NCI-H2081 (cell line): Measurements from ENCODE around the gene KCNQ1OT1.

Experiments
- DNase-seq, 2 experiments: peaks; one replicate each; lab custom pipeline; 2025; lab: John Stamatoyannopoulos, UW

KCNQ1OT1 gene

GRCh38 chr11:2582351-2582945 lies 117.3 kb downstream of the KCNQ1OT1 start:
- DNase-seq, result no peak

DNA sequence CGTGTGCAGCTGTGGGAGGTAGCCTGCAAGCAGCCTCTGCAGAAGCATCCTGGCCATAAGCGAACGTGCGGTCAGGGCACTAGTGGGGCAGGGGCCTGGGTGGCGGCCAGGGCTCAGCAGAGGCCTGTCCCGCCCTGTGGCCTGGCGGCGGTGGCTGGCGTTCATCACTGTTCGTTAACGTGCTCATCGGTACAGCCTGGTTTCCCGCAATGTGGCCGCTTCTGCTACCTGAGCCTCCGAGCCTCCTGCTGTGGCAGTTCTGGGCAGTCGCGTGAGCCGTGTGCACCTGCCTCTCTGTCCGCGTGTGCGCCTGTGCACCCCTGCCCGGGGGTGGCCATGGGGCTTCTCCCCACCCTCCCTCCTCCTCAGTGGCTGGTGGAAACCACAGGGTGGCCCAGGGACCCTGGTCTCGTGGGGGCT lies 117.9 kb downstream of the KCNQ1OT1 start:
- DNase-seq, result no peak

DNA sequence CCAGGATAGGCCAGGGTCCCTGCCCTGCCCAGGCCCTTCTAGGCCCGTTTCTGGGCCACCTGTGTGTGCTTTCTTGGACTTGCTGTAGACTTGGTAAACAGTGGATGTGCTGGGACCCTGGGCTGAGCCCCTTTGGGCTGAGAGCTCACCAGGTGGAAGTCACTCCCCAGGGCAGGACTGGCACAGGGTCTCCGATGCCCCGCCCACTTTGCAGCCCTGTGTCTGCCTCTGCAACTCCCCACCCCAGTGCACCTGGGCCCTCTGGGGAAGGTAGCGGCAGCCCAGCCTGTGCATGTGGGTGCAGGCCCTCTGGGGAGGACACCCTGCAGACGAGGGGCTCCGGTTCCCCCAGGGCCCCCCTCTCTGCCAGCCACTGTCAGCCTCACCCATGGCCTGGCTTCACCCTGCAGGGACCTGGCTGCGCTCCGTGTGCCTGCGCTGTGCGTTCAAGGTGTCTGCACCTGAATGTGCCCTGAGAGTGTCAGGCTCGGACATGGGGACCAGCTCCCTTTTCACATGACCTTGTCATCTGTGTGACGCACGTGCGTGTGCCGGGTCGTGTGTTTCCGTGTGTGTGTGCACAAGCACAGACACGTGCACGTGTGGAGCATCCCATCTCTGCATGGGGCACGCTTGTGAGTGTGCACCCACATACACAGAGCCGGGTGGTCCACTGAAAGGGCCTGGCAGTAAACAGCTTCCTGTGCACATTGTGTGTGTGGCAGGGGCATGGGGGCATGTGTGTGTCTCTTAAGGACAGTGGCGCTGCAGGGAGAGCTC lies 118.5 kb downstream of the KCNQ1OT1 start:
- no peak for DNase-seq

DNA sequence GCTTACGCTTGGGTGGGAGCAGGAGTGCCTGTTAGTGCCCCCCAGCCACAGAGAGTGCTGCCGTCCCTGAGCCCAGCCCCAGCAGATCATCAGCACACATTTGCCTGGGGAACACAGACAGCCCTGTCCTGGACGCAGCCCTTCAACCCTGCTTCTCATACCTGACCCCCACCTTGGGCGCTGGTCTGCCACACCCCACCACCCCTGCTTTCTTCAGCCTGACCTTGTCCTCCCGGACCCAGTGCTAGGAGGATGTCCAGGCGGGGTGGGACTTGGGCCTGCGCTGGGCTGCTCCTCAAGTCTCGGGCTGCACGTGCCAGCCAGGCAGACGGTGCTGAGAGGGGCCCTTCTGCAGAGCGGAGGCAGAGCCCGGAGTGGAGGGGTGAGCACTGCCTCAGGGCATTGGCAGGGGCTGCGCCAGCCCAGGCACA lies 119.2 kb downstream of the KCNQ1OT1 start:
- DNase-seq, result no peak

- no peak for DNase-seq
Measured at GRCh38 chr11:2580061-2580421, 119.8 kb downstream of the KCNQ1OT1 start.

DNA sequence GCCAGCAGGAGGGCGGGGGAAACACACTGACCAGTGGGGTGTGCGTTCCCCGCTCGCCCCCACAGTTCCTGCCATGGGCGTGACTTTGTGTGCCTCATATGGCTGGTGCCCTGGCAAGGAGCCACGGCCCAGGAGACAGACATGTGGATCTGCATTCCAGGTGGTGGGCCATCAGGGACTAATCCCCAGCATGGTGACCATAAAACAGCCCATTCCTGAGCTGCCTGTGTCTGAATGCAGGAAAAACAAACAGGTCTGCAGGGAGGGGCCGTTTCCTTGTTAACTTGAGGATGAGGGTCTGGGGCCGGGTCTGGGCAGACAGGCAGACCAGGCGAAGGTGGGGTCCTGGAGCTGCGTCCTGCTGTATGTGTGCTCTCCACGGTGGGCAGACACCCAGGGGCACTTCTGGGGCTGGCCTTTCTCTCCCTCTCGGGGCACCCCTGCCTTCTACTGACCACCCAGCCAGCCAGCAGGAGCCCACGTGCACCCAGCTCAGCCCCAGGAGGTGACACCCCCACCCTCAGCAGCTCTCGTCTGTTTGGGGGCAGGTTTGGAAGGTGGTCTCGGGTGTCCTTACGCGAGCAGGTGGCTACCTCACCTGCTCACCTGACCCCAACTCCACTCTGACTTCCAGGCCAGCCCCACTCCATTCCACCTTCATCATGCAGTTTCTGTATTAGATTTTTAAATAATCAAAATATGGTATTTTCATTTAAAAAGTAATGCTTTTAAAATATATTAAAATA lies 120.3 kb downstream of the KCNQ1OT1 start:
- DNase-seq, result no peak

DNA sequence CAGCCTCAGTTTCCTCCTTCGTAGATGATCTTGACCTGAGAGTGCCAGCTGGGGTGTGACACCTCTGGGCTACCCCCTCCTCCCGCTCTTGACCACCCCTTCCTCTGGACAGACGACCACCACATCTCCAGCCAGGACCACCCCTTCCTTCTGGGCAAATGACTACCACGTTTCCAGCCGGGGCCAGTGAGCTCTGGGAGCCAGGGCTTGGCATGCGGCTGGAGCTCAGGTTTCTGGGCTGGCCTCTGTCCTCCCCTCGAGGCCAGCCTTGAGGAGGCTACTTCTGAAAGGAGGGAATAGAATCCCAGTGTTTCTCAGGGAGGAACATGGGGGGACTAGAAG lies 120.9 kb downstream of the KCNQ1OT1 start:
- DNase-seq, result no peak

DNA sequence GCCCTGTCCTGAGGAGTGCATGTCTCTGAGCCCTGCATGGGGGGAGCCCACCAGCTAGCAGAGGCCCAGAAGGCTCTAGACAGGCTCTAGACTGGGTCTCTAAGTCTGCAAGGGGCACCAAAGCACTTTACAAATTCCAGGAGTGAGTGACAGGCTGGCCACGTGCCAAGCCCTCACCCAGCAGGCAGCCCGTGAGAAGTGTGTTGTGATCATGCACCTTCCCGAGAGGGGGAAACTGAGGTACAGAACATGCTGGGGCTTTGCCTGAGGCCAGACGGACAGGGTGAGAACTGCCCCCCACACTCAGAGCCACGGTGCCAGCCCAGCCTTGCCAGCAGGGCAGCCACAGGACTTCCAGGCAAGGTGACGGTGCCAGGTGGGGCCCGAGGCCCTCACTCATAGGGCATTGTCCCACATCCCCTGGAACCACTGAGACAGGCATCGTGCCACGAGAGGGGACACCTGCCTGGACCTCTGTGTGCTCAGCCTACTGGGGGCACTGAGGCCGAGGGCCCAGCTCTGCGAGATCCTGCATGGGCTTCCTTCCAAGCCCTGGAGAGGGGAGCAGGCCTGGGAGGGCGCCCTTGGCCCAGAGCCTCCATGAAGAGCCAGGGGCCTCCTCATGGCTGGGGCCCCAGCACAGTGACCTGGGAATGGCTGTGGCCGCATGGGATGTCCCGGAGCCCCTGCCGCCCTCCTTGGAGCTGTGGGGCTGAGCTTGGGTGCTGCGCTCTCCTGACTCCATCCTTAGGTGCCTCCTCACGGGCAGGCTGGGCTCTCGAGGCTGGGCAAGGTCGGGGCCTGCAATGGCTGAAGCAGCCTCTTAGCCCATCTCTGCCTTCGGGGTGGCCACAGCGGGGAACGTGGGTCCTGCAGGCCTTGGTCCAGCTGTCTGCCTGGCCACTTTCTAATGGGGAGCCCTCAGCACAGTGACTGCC lies 121.5 kb downstream of the KCNQ1OT1 start:
- DNase-seq, result no peak

DNA sequence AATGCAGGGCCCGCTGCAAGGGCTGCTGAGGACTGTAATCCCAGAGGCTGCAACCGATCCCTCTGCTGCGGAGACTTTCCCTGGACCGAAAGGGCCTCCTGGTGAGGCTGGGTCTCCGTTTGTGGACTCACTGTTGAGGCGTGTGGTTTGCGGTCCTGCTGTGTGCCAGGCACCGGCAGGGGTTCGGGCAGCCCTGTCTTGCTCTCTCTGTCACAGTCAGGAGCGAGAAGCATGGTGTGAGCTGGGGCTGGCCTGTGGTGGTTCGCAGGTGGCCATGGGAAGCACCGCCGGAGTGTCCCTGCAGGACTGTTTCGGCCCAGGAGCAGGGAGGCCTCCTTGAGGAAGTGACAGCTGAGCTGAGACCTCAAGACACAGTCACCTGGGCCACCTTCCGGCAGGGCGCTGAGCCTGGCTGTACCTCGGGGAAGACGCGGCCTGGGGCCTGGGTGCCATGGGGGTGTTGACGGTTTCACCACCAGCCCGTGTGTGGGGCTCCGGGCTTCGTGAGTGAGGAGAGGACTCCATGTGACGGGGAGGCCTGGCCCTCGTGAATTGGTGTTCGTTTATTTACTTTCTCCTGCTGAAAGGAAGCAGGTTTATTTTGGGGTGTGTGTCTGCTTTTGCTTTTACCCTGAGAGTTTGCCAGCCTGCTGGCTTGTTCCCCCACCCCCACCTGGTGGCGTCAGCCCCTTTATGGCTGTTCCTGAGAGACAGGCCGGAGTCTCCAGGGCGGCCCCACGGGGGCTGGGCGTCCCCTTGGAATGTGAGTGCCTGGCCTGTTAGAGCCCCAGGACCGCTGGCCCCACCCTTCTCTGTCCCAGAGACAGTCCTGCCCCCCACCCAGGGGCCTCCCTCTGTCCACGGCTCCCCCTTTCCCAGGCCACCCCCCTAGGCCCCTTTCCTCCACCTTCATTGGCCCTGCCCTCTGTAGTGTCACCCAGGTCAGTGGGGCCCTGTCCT lies 122.5 kb downstream of the KCNQ1OT1 start:
- no peak for DNase-seq

GRCh38 chr11:2576549-2576948 lies 123.2 kb downstream of the KCNQ1OT1 start:
- no peak for DNase-seq

DNA sequence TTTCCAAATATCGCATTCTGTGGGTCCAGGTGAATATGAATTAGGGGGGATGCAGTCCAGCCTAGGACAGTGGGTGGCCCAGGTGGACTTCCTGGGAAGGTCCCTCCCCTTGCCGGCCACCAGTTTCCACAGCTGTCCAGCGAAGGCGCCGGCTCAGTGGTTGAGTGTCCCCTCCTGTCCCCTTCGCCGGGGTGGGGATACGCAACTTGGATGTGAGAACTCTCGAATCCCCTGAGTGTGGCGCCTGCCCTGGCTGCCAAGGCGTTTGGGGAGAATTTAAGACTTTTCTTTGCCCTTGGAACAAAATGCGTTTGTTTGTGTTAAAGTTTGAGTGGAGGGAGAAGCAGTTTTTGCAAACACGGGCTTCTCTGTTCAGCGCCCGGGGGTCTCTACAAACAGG lies 123.7 kb downstream of the KCNQ1OT1 start:
- DNase-seq, result no peak

DNA sequence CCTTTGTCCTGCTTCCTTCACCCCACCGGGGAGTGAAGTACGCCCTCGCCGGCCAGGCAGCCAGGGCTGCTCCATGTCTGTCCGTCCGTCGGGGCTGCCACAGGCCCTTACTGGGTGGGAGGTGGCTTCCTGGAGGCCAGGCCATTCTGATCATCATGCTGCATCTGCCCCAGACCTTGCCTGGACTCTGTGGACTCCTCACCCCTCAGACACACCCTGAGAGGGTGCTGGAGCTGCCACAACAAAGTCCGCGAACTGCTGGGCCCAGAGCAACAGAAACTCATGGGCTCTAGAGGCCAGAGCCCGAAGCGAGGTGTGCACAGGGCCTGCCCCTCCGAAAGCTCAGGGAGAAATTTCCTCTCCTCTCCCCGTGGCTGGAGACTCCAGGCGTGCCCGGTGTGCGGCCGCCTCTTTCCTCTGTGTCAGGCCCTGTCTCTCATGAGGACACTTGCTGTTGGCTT lies 124.2 kb downstream of the KCNQ1OT1 start:
- DNase-seq, result no peak

DNA sequence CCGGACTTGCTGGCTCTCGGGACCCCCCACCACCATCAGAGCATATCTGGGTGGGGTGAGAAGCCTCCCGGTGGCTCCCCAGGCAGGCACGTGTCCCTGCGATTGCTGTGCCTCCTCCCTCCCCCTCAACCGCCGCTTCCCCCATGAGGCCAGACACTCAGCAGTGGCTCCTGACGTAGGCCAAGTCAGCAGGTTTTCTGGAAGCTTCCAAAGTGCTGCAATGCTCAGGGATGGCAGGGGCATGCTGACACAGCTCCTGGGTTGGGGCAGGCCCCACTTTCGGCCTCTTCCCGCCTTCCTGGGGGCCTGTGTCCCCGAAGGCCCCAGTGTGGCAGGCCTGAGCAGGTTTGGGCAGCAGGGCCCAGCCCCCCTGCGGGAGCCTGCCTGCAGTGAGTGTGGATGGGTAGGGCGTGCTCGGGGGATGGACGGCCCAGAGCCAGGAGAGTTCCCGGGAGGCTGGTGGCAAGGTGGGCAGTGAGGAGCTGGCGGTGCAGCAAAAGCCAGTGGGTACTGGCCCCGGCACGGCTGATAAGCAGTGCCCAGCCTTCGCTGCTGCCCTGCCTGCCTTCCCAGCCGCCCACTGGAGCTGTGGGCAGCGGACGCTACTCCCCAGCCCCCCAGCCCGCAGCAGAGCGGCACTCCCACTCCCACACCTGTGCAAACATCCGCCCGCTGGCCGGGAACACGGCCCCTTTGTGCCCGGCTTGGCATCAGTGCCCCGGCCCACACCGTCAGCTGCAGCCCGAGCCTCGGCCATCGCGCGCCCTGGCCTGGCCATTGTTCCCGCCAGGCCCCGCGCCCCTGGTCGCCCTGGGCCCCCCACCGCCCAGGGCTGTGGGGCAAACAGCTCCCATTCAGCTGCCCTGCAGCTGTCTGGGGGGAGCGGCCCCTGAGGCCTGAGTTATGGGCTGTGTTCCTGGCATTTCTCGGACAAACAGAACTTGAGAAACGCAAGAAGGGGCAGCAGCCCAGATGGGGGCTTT lies 125.0 kb downstream of the KCNQ1OT1 start:
- no peak for DNase-seq

DNA sequence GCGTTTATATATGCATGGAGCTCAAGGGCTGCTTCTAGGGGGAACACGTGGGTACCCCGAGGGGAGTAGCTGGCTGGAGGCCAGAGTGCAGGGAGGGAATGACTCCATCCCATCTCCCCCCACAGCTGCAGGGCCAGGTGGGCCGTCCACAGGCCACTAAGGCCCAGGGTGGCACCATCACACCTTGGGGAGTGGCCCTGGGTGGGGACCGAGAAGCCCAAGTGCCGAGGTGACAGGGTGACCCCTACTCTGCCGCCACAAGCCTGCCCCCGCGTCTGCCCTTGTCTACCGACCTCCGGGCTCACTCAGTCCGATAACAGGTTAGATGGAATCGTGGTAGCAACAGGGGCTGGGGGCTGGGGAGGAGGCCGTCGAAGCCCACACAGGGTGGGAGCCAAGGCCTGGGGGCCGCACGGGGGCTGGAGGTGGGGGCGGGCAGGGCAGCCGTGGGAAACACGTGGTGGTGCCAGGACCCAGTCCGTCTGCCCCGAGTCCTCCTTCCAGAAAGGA lies 125.7 kb downstream of the KCNQ1OT1 start:
- DNase-seq, result no peak

DNA sequence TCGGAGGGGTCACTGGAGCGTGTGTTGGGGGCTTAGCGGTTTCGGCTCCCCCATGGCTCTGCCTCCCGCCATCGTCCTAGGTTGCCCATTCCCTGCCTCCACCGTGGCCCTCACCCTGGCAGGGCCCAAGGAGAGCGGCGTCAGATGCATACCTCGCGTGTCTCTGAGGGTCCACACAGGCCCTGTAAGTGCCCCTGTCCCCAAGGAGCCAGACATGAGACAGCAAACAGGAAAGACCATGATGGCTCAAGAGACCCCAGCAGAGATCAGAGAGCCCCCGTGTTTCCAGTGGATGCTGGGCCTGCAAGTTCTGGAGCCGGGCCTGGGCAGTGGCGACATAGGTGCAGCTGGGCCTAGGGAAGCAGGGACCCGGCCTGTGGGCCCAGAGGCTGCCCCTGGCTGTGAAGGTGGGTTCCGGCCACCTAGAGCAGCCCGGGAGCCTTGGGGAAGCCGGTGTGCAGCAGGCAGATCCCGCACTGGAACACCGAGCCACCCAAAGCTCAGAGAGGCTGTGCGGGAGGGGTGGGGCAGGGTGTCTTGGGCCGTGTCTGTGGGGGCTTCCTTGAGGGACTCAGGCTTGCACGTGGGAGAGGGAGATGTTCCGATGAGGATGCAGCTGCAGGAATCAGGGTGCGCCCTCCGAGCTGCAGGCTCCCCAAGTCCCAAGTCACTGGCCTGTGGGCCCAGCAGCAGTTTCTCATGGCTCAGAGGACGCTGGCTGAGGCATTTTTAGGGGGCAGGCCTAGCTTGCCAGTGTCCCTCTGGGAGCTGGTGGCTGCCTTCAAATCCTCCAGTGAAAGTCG lies 126.4 kb downstream of the KCNQ1OT1 start:
- no peak for DNase-seq

DNA sequence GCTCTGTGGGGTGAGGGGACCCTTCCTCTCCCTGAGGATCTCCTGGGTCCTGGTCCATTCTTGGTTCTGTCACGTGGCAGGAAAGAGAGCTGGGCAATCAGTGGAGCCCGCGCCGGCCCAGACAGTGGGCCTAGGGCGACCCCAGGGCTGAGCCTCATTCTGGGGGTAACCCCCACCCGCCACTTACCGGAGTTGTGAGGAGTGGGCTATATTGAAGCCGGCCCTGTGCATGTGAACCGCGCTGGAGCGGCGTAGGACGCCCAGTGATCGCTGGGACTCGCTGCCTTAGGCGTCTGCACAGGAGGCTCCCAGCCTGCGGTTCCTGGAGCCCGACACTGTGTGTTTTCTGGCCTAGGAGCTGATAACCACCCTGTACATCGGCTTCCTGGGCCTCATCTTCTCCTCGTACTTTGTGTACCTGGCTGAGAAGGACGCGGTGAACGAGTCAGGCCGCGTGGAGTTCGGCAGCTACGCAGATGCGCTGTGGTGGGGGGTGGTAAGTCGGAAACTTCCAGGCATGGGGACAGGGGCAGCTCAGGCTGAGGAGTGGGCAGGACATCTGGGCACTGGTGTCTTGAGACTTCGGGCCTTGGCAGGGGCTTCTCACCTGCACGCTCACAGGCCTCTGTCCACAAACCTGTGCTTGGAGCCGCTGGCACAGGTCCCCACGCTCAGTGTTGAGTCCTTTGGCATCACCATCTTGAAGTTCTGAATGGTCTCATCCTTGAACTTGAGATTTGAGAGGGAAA lies 127.1 kb downstream of the KCNQ1OT1 start:
- no peak for DNase-seq

DNA sequence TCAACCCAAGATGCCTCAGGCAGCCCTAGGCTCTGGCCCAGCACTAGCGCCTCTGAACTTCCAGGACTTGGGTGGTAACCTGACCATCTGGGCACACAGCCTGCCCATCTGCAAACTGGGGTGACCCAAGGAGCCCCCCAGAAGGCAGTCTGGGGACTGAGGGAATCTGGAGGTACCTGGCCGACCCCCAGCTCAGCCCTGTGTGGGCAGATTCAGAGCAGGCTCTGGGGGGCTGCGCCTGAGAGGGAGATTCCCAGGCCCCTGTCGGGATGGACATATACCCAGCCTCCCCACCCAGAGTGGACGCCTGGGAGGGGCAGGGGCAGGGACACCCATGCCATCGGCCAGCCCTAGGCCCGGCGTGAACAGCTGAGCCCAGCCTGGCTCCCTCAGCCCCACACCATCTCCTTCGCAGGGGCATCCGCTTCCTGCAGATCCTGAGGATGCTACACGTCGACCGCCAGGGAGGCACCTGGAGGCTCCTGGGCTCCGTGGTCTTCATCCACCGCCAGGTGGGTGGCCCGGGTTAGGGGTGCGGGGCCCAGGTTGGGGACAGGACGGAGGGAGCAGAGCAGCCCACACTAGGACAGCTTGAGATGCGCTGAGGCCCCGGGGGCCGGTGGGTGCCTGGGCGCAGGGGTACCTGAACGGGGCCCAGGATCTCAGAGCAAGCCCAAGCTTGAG lies 128.1 kb downstream of the KCNQ1OT1 start:
- DNase-seq, result no peak
